SU-DHL-6 (cell line): ENCODE measurements around the gene HAO2.

Source experiments
- CTCF ChIP-seq: fragments of 200-600 bp; sonication (generic); IDR thresholded peaks from one replicate; pipeline ENCODE4 v1.5.1; 2017; ENCODE audit warnings: antibody characterized with exemption, mild to moderate bottlenecking, low read length, moderate library complexity; ENCODE audit not compliant: insufficient read depth, poor library complexity, severe bottlenecking
- EZH2phosphoT487 ChIP-seq: fragments of 200-600 bp; sonication (generic), shearing (Covaris generic); conservative IDR thresholded peaks from 2 replicates; pipeline ENCODE4 v1.6.1; 2018; ENCODE audit warnings: mild to moderate bottlenecking, antibody characterized with exemption, low read length, moderate library complexity, mixed read lengths

- no peak for TF ChIP-seq CTCF
- TF ChIP-seq EZH2phosphoT487, result no peak
These were observed 2.2 kb upstream of the HAO2 start for GRCh38 chr1:119366424-119366823.
